GM21737 (cell line): ENCODE data around the gene MAPK8IP2.
"Not testable (repeated sequence)": the region's sequence is repeated elsewhere in the genome, so short reads cannot be mapped to it uniquely, and the experiment has no call there.

Experiments used
- ATAC-seq: cut with Tn5 transposase; IDR thresholded peaks from one replicate; pipeline ENCODE4 v1.9.1; 2021; ENCODE audit warnings: mild to moderate bottlenecking, moderate library complexity; ENCODE audit not compliant: unreplicated experiment

Gene MAPK8IP2

DNA sequence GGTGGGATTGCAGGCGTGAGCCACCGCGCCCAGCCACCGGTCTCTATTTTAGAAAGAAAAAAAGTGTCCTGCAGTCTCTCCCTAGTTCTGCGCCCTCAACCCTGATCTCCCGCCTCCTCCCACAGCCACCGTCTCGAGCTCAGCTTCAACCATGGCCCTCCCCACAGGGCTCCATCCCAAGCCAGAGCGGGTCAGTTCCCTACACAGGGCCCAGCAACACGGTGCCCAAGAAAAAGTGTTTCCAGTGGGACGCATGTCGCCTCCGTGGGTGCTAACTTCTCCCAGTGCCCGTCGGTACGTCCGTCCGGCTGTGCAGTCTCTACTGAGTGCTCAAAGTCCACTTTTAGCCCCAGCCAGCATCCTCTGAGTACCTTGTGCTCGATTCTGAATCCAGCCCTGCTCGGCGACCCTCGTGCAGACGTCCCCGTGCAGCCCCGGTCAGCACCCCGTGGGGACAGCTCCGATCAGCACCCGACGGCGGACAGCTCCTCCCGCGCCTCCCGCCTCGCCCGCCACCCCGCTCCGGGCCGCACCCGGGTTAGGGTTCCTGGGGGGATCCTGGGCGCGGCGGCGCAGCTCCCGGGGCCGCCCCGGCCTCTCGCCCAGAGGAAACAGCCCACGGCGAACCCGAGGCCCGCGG lies 657 bp upstream of the MAPK8IP2 start:
- ATAC-seq, result no peak

DNA sequence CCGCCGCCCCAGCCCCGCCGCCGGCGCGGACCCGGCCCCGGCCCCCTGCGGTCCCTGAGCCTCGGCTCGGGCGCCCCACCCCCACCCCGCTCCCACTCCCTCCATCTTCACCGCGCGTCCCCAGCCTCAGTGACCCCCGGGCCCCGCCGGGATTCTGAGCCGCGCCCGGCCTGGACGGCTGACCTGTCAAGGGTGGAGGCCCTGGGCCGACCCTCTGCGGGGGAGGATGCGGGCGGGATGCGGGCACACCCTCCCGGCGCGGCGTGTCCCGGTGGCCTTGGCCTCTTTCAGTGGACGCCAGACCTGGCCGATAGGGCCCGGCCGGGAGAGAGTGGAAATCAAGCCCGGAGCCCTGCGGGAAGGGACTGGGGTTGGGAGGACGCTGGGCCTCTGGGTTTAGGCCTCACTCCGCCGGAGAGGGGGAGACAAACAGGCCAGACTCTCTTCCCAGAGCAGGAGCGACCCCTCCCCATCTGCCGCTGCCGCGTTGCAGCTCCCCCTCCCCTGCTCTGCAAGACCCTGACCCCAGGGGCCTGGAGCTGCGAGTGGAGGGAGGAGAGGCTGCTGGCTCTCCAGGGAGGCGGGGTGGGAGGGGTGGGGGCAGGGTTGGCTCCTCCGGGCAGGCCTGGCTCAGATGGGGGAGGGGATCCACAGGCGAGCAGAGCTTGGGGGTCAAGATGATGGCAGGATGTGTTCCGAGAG lies 525 bp downstream of the MAPK8IP2 start:
- no peak for ATAC-seq

DNA sequence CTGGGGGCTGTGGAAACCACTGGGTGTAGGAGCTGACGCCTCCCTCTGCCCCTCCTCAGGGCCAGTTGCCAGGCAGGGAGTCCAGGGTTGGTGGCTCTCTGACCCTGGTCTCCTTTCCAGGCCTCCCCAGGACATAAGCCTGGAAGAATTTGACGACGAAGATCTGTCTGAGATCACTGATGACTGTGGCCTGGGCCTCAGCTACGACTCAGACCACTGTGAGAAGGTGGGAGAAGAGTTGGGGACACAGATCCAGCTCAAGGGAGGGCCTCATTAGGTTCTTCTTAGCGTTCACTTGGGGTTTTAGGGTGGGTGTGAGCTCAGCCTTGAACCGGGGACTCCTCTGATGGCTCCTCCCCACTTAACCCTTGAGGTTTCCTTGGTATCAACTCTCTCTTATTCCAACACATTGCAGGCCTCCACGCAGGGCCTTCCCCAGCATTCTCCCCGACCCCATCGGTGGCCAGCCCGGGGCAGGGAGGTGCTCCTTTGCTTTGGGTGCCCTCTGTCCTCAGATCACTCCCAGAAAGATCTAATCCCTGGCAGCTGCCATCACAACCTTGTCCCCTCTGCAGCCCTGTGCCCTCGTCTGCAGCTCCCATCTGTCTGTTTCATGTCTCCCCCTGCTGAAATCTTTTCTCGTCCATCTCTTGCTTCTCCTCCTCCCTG lies 1.2 kb downstream of the MAPK8IP2 start:
- no peak for ATAC-seq

DNA sequence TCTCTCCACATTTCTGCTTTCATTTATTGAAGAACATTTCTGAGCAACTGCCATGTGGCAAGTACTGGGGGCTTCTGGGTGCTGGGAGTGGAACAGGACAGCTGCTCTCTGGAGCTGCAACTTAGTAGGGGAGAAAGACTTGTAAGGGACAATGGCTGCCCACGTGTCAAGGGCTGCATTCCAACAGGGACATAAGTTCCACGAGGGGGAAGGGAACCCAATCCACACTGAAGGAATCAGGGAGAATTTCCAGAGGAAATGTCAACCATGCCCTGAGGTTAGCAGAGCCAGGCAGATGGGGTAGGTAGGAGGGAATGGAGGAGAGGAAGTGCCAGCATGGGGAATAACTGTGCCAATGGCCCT lies 1.7 kb downstream of the MAPK8IP2 start:
- ATAC-seq, result no peak

DNA sequence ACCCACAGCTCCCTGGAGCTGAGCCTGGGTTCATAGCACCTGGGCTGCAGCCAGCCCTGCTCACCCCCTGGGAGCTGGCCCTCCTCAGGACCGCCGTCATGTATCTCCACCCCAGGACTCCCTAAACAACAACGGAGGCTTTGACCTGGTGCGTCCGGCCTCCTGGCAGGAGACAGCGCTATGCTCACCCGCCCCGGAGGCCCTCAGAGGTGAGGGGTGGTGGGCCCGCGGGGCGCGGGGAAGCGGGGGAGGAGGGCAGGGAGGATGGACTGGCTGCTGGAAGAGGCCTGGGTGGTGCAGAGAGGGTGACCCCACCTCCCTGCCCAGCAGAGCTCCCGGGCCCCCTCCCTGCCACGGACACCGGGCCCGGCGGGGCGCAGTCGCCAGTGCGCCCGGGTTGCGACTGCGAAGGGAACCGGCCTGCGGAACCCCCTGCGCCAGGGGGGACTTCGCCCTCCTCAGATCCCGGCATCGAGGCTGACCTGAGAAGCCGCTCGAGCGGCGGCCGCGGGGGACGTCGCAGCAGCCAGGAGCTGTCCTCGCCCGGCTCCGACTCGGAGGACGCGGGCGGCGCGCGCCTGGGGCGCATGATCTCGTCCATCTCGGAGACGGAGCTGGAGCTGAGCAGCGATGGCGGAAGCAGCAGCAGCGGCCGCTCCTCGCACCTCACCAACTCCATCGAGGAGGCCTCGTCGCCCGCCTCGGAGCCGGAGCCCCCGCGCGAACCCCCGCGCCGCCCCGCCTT lies 3.1 kb downstream of the MAPK8IP2 start:
- no peak for ATAC-seq

DNA sequence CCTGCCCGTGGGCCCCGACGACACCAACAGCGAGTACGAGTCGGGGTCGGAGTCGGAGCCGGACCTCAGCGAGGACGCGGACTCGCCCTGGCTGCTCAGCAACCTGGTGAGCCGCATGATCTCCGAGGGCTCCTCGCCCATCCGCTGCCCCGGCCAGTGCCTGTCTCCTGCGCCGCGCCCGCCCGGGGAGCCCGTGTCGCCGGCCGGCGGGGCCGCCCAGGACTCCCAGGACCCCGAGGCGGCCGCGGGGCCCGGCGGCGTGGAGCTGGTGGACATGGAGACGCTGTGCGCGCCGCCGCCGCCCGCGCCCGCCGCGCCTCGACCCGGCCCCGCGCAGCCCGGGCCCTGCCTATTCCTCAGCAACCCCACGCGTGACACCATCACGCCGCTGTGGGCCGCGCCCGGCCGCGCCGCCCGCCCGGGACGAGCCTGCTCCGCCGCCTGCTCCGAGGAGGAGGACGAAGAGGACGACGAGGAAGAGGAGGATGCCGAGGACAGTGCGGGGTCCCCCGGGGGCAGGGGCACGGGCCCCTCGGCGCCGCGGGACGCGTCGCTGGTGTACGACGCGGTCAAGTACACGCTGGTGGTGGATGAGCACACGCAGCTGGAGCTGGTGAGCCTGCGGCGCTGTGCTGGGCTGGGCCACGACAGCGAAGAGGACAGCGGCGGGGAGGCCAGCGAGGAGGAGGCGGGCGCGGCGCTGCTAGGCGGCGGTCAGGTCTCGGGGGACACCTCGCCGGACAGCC lies 3.8 kb downstream of the MAPK8IP2 start:
- no peak for ATAC-seq

DNA sequence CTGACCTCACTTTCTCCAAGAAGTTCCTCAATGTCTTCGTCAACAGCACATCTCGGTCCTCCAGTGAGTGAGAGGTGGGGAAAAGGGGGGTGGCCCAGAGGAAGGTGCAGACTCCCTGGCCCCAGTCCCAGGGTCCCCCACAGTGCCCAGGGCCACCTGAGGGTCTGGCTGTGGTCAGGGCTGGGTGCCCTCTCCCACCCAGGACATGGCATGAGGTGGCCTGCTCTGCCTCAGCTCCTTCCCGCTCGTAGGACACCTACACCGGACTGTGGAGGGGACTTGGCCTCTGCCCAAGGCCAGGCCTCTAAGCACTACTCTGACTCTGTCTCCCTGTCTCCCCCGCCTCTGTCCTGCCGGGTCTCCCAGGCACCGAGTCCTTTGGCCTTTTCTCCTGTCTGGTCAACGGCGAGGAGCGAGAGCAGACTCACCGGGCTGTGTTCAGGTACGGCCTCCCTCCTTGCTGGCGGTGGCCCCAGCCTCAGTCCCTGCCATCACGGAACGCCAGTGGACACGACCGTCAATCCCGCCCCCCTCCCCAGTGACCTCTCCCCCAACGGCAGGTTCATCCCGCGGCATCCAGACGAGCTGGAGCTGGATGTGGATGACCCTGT lies 4.5 kb downstream of the MAPK8IP2 start:
- no peak for ATAC-seq

DNA sequence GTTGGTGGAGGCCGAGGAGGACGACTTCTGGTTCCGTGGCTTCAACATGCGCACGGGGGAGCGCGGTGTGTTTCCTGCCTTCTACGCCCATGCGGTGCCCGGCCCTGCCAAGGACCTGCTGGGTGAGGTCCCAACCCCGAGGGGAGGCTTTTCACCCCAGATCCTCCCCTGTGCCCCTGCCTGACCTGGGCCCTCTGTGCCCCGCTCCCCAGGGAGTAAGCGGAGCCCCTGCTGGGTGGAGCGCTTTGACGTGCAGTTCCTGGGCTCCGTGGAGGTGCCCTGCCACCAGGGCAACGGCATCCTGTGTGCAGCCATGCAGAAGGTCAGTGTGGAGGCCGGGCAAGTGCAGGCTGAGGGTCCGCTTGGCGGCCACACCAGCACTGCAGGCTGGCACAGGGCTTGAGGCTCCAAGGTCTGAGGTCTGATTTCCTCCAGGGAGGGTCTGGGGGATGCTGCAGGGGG lies 5.1 kb downstream of the MAPK8IP2 start:
- ATAC-seq, result no peak

DNA sequence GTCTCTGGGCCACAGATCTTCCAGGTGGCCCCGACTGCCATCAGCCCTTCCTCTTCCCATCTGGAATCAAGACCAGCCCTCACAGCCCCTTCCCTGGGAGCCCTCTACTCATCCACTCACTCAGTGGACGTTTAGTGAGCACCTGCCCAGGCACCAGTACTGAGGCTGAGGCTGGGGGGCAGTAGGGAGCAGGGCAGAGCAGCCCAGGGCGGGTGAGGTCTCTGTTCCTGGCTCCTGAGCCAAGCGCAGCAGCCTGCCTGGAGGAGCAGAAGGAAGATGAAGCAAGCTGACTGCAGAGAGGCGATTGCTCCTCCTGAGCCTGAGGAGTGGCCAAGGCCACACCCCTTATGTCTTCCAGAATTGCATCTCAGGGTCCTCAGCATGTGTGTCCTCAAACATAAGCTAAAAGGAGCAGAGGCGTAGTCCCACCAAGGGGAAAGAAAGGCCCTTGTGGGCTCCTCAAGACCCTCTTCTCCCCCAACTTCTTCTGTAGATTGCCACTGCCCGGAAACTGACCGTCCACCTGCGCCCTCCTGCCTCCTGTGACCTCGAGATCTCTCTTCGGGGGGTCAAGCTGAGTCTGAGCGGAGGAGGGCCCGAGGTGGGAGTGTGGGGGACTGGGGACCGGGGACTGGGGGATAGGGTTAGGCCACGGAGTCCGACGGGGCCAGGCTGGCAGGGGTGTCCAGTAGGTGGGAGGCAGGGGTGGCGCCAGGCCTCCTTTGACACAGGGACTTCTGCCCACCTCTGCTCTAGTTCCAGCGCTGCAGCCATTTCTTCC lies 5.8 kb downstream of the MAPK8IP2 start:
- ATAC-seq, result no peak

DNA sequence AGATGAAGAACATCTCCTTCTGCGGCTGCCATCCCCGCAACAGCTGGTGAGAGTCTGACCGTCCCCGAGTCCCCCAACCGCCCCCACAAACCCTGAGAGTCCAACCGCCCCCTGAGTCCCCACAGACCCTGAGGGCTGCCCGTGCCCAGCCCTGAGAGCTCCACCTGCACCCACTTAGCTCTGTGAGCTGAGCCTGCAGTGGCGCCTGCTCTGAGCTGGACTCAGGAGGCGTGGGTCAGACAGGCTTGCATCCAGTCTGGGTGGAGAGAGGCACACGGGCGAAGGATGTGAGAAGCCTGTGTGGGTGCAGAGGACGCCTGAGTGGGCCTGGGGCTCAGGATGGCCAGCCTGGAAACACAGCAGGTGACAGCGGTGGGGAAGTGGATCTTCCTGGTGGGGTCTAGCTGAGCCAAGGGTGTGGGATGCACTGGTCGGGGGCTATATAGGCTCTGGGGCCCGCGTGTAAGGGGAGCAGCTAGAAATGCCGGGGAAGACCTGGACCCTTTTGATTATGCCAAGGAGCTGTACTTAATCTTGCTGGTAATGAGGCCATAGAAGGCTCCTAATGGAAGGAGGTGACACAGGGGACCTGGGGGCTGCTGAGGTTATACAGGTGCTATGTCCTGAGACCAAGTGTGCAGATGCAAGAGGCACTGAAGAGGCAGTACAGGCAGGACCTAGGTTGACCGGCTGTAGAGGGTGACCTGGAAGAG lies 6.5 kb downstream of the MAPK8IP2 start:
- ATAC-seq, result no peak

DNA sequence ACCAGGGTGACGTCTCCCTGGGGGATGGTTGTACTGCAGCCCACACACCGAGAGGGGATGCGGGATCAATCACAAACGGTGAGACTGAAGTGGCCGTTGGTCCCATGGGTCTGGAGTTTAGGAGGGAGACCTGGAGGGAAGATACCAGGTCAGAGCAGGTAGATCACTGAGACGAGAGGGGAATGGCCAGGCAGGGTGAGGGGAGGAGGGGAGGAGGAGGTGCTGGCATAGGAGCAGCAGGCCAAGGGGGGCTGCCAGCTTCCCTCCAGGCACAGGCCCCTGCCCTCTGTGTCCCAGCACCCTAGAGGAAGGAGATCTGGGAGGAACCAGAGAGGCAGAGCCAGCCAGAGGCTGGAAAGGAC lies 7.0 kb downstream of the MAPK8IP2 start:
- ATAC-seq, result no peak

DNA sequence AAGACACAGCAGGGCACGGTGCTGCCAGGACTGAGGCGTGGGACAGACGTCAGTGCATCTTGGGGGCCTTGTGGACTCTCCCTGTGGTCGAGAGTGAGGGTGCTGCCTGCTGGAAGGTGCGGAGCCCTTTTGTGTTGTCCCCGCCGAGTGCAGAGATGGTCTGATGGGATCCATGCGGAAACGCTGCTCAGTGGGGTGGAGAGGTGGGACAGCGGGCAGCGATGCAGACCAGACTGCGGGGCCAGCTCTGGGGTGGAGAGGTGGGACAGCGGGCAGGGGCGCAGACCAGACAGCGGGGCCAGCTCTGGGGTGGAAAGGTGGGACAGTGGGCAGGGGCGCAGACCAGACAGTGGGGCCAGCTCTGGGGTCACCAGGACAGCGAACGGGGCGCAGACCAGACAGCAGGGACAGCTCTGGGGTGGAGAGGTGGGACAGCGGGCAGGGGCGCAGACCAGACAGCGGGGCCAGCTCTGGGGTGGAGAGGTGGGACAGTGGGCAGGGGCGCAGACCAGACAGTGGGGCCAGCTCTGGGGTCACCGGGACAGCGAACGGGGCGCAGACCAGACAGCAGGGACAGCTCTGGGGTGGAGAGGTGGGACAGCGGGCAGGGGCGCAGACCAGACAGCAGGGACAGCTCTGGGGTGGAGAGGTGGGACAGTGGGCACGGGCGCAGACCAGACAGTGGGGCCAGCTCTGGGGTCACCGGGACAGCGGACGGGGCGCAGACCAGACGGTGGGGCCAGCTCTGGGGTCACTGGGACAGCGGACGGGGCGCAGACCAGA lies 7.7 kb downstream of the MAPK8IP2 start:
- not testable (repeated sequence) for ATAC-seq

DNA sequence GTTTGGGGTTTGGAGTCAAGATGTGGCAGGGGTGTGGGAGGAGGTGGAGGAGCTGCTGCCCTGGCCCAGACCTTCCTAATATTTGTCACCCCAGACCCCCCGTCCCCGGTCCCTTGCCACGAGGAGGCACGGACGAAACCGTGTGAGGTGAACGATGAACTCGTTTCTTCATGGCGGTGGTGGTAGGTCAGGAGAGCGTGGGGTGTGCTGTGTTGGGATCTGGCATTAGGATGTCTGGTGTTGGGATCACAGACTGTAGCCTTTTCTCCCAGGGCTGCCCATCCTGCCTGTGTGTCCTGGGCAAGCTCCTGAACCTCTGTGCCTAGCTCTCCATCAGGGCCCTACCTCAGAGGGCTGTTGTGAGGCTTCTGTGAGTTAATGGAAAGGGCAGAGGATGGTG lies 8.4 kb downstream of the MAPK8IP2 start:
- ATAC-seq, result no peak

DNA sequence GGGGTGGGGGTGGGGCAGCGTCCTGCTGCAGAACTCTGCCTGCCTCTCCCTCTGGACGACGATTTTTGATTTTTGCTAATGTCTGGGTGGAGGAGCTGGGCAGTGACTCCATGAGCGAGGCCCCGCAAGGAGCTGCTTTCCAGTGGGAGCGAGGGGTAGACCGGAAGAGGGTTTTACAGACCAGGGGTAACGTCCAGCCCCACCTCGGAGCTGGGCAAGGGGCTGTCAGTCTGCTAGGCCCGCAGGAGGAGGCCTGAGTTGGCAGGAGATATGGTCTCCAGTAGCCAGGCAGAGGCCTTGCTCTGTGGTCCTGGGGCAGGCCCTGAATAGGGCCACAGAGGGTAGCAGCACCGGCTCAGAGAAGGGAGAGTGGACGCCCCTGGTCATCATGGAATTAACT lies 9.0 kb downstream of the MAPK8IP2 start:
- no peak for ATAC-seq

DNA sequence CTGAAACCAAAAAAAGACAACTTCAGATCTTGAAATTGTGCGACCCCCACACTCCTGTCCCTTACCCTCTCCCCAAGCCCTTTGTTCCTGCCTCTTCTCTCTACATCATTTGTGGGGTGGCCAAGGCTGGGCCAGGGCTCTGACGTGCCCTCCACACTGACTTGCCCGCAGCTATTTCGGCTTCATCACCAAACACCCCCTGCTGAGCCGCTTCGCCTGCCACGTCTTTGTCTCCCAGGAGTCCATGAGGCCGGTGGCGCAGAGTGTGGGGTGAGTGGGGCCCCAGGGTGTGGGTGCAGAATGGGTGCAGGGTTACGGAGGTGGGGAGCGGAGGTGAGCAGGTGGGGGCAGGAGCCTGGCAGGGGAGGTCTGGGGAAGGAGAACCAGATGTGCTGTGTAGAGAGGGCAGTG lies 9.5 kb downstream of the MAPK8IP2 start:
- no peak for ATAC-seq

DNA sequence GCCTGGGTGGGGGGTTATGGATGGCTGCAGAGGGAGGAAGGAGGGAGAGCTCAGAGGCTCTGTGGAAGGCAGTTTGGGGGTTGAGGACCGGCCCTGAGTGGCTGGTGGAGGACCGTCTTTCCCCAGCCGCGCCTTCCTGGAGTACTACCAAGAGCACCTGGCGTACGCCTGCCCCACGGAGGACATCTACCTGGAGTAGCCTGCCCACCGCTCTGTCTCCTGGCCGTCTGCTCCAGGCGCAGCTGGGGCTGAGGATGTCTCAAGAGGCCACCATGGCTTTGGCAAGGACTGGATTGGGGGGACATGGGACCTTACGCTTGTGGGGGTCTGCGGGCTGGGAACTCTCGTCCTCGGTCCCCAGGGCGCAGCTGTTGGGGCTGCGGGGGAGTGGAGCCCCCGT lies 10.0 kb downstream of the MAPK8IP2 start:
- ATAC-seq, result no peak

DNA sequence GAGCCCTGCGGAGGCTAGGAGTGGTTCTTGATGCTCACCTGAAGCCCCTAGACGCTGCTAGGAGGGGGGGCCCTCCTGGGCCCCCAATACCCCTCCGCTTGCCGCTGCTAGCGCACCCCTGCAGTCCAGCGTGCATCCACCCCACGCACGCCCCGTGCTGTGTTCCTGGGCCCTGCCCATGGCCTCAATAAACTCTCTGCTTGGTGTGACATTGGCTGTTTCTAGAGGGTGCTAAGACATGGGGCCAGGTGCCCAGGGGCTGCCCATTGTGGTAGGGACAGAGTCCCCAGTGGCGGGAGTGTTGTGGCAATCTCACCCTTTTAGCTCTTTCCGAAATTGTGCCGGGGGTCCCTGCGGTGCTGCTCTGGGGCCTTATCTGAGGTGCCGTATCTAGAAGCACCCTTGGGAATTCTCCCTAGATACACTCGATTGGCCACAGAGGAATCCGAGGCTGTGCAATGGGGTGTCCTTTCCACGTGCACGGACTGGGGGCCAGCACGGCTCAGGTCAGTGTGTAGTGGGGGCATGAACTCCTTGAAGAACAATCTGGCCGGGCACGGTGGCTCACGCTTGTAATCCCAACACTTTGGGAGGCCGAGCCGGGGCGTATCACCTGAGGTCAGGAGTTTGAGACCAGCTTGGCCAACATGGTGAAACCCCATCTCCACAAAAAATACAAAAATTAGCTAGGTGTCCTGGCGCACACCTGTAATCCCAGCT lies 10.9 kb downstream of the MAPK8IP2 start:
- no peak for ATAC-seq

DNA sequence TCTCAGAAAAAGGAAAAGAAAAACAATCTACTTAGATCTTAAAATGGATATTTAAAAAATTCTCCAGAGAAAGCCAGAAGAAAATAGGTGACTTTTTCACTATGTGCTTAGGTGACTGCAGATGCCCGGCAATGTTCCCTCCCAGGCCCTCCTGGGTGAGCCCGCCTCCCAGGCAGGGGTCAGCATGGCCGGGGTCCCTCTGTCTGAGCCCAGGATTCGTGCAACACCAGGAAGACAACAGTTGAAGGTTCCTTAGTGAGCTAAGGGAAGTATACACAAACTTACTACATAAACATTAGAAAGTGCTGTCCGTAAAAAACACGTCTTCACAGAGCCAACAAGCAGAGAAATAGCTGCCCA lies 11.6 kb downstream of the MAPK8IP2 start:
- ATAC-seq, result no peak
